ENCODE results near the gene PIM2.

PIM2 gene

DNA sequence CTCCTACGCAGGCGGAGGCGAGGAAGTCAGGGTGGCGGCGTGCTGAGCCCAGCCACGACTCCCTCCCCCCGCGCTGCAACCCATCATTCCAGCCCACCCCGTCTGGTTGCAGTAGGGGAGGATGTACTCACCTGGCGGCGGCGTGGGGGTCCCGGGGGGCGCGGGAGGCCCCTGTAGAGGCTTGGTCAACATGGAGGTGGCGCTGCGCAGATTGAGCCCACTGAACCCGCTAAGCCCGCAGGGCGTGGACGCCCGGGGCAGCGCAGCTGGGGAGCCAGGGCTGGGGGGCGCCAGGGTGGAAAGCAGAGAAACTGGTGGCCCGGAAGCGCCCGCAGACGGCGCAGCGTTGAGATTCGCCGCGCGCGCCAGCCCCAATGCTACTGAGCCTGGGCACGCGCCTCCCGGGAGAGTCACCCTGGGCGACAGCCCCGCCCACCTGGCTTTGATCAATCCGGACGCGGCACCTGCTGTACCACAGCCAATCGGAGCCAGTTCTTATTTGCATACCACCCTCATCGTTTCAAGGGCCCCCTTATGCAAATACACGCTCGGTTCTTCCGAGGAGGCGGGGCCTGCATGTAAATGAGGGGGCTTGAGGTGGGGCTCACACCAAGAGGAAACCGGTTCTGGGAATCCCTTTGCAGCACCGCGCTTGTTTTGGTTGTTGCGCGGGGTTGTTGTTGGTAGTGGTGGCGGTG lies at the start of gene PIM2:
PIM2 (minus strand) TSS at position 382 of the 698 bp plus-strand sequence; CDS start at position 192, 190 bp downstream.
- peak; percentile 47 to 90 for DNase-seq

DNA sequence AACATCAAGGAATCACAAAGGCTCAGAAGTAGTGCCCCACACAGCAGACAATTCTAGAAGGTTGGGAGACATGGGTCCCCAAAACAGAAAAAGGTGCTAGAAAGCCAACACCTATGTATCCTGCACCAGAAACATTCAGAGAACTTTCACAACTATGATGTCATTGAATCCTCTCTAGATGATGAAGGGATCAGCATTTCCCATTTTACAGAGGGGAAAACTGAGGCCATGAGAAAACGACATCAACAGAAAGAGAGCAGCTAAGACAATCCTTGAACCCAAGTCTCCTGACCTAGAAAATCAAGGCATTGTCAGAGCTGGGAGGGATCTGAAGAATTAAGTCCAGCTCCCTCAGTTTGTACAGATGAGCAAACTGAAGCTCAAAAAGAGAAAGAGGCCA lies 49.6 kb upstream of the PIM2 start:
- no peak for DNase-seq

DNA sequence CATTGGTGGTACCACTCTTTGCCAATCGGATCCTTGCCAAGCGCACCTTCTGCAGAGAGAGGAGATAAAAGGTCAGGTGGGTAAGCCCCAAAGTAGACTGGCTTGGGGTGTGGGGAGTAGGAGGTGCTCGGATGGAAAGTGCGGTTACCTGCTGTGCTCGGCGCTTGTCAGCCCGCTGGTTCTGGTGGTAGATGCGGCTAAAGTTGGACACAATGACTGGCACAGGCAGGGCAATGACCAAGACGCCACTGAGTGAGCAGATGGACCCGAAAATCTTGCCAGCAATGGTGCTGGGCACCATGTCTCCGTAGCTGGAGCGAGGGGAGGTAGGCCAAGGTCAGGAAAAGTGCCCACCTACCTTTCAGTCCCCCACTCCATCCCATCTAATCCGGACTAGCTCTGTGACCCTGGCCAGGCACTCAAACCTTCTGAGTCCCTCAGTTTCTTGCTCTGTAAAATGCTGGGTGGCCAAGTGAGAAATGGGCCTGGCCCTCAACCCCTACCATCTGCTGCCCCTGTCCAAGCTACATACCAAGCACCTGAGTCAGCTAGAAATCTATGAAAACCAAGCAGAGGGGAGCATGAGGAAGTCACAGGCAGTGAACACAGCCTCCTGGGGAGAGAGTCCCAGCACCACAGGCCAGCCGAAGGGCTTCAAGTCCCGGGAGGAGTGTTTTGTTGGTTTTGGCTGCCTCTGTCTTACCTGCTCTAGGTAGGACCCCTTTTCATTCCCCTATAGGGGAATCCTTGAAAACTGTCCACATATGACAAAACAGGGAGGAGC lies 48.2 kb upstream of the PIM2 start:
- no peak for DNase-seq

DNA sequence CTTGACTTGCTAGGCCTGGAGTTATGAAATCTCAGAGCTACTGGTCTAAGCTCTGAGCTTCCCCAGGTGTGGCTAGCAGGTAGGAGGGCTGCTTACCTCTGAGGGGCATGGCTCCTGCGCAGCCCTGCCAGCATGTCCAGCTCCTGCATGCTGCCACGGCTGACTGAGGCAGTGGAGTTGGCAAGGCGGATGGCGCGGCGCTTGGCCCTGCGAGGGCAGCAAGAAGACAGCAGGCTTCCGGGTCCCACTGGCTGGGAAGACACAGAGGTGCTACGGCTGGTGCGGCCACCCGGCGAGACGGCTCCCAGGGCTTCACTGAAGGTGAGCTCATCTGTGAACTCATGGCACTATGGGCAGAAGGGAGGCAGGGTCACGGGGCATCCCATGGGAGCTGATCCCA lies 47.1 kb upstream of the PIM2 start:
- no peak for DNase-seq

DNA sequence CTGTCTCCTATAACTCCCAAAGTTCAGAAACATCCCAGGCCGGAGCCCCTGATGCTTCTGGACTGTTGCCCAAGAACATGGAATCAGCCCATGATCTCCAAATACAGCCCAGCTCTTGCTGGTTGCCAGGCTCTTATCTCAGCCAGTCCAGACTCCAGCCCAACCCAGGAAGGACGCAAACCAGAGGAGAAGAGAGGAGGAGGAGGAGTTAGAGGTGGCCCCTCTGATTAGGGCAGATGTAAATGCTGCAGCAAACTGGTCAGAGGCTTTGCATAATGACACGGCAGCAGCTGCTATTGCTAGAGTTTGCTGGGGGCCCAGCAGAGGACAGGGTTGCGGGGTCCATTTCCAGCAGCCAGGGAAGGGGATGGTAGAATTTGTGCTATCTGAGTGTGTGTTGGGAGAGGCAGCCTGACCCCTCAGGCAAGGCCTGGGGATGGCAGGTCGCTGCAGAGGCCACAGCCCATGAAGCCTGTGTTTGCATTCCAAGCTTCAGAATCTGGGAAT lies 42.8 kb upstream of the PIM2 start:
- DNase-seq = no peak

DNA sequence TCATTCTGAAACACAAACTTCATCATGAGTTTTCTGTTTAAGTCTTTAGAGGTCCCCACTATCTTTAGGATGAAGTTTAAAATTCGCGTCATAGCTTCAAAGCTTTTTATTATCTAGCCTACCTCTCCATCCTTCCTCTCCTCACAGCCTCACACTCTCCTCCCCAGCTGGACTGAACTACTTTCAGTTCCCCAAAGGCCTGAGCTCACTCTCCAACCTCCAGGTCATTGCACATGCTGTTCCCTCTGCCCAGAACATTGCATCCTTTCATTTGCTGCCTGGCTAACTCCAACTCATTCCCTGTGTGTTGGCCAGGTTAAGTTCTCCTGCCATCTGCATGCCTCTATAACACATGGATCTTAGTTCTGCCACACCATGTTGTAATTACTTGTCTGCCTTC lies 41.5 kb upstream of the PIM2 start:
- no peak for DNase-seq

DNA sequence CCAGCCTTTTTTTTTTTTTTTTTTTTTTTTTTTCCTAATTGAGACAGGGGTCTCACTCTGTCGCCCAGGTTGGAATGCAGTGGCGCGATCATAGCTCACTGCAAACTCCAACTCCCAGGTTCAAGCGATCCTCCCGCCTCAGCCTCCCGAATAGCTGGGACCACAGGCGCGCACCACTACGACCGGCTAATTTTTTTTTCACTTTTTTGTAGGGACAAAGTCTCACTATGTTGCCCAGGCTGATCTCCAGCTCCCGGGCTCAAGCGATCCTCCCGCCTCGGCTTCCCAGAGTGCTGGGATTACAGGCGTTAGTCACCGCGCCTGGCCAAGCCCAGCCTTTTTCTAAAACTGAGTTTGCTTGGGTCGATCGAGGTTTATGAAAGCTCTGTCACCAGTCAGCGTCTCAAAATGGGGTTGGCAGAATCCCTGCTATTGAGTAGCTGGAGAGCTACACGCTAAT lies 39.8 kb upstream of the PIM2 start:
- peak in 1 of 2 experiments; percentile 31 for DNase-seq

DNA sequence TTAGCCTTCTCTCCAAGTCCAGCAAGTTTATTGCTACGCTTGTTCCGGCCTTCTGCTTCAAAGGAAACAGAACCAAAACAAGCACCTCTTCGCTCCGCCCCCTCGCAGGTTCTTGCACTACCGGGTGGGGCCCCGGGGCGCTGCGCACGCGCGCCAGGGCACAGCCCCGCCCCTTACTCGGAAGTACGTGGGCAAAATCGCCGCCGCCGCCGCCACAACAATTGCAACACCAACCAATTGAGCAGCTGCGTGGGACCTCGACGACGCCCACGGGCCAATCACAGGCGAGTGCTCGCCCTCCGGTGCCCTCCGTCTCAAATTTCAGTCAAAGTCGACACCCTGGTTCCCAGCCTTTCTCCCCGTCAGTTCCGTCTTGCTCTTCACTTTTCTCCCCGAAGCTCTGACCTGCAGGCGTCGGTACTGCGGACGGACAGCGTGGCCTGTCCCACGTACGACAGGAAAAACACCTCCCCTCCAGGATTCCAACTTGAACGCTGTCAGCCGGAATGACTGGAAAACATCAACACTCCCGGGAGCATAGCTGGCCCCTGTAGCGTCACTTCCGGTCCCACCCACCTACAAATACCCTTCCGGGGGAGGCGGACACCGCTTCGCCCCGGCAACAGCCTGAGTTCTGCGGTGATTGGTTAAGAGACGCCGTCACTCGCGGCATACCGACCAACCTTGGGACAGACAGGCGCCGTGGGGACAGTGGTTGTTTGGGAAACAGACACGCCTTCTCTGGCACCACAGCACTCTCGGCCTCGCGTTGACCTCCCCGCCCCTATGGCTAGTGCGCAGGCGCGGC lies 39.2 kb upstream of the PIM2 start:
- DNase-seq = peak; percentile 86 to 91

DNA sequence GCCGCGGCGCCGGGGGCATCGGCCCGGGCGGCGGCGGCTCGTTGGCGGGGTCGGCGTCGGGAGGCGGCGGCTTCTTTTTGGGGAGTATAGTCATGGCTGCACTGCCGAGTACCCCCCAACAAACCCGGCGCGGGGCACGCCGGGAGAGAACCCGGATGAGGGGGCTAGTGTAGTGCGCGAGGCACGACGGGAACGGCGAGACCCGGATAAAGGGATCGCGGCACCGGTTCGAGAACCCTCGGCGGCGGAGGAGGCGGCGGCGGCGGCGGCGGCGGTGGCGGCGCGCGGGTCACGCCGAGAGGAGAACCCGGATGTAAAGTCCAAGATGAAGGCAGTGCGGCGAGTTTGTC lies 38.6 kb upstream of the PIM2 start, which contains the start of gene OTUD5:
OTUD5 (minus strand) TSS at position 131 of the 350 bp plus-strand sequence; CDS start at position 94, 37 bp downstream.
- peak; percentile 15 to 25 for DNase-seq

DNA sequence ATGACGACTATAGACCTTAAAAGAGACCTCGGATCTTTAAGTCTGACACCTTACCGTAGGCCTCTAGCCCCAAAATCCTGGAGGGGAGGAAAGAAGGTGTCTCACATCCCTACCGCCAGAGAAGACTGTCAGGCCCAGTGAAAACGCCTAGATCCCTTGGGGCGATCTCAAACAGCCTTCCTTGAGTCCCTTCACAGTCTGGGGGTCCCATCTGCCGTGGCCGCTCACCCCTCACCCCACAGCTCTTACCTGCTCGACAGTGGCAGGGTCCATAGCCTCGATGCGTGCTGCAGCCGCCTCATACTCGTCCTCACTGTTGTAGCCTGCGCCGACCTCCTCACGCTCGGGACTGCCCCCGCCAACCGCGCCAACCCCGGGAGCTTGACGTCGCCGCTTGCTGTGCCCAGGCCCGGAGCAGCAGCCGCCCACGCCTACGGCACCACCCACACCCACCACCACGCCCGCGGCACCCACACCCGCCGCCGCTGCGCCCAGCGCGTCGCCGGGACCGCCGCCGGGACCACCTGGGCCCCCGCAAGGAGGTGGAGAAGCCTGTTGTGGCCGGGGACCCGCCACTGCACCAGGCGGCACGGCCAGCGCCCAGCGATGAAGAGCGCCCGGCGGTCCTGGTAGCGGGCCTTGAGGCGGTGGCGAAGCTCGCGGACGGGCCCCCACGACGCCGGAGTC lies 38.0 kb upstream of the PIM2 start:
- no peak for DNase-seq

DNA sequence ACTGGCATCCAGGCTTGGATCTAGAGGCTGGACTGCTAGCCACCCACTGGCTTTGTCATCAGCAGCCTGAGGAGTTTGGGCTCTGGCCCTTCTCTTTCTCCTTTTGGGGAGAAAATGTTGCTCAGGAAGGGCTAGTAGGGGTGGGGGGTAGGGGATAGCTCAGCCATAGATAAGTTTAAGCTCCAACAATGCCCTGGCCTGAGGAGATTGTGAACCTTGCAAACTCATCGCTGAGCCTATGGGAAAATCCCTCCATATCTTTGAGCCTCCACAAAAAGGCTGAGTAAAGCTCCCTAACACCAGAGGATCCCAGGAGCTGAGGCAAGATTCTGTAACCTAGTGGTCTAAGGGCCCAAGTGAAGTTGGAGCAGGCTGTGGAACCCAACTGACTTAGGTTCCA lies 29.8 kb upstream of the PIM2 start:
- no peak for DNase-seq

DNA sequence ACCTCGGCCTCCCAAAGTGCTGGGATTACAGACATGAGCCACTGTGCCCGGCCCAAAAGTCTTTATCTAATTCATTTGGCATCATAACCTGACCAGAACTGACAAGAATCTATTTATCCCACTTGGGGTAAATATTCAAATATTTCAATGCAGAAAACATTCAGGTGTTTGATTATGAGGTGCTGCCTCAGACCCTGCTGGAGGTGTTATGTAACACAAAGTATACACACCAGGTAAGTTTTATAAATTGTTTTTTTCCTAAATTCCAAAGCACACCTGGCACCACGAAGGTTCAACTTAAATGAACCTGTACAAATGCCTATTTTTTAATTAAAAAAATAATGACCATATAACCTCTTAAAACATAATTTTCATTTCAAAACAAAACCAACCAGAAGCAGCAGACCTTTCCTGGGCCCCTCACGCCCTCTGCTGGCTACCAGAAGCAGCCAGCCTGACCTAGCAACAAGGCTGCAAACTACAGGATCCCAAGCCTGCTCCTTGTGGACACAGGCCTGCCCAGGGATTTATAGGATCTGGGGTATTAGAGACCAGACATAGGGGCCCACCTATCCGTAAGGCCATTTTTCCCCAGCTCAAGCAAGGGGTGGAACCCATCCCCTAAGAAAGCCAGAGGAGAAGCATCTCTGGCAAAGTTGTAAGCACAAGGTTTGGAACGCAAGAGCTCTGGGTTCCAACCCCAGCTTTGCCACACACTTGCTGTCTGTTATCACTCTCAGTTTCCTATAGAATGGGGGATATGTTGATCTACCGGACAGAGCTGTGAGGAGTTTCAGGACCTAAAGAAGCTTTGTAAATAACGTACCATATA lies 26.9 kb upstream of the PIM2 start:
- no peak for DNase-seq

DNA sequence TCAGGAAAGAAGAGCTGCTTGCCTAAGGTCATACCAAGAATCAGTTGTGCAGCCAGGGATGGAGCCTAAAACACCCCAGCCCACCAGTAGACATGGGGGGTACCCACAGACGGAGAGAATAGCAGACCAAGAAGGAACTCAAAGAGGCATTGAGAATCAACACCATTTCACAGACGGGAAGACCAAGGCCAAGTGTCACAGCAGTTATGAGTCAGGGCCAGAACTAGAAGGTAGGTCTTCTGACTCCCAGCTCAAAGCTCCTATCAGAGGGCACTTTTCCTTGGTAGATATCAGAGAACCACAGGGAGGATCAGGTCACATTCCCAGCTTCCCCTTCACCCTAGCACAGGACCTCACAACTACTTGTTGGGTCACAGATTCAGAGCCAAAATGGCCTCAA lies 24.1 kb upstream of the PIM2 start:
- no peak for DNase-seq

DNA sequence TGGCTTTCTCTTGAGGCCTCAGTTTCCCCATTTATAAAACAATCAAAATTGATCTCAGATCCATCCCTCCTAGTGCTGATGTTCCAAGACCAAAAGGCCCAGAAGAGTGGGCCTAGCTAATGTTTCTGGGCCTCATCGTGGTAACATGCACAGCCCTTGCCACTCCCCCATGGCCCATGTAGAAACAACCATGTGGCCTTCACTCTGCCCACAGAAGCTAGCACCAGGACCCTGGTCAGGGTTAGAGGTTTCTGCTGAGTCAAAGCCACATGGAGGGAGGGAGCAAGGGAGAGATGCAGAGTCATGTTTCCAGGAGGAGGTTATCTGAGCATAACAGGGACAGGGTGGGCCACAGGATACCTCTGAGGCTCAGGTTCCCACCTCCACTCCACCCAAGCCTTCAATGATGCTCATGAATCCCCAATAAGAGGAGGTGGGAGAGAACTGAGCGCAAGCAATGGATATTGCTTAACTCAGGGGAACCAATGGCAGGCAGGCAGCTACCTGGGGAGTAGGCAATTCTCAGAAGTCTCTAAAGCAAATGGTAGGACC lies 21.7 kb upstream of the PIM2 start:
- DNase-seq = no peak

DNA sequence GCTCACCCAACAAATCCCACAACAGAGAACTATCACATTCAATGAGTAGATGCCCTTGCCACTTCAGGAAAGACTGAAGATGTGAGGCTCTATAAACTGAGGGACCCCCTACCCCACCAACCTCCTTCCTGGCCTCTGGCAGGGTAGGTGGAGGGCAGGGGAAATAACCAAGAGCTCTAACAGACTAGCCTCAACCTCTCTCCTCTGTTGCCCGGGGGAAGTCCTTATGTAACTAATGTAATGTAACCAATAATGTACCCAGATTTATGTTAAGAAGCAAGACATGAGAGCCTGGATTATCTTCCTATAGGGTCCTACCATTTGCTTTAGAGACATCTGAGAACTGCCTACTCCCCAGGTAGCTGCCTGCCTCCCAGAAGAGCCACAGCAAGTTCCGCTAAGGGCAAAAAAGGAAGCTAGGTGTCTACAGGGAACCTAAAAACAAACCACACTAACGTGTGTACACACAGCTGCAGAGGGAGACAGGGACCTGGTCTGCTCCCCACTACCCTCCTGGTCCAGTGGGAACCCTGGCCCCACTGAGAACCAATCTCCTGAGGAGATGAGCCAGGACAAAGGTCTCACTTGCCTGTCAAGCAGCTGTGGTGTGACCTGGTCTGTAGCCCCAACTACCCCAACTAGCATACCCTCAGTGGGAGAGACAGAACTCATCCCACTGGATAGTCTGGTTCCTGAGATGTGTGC lies 20.9 kb upstream of the PIM2 start:
- no peak for DNase-seq

DNA sequence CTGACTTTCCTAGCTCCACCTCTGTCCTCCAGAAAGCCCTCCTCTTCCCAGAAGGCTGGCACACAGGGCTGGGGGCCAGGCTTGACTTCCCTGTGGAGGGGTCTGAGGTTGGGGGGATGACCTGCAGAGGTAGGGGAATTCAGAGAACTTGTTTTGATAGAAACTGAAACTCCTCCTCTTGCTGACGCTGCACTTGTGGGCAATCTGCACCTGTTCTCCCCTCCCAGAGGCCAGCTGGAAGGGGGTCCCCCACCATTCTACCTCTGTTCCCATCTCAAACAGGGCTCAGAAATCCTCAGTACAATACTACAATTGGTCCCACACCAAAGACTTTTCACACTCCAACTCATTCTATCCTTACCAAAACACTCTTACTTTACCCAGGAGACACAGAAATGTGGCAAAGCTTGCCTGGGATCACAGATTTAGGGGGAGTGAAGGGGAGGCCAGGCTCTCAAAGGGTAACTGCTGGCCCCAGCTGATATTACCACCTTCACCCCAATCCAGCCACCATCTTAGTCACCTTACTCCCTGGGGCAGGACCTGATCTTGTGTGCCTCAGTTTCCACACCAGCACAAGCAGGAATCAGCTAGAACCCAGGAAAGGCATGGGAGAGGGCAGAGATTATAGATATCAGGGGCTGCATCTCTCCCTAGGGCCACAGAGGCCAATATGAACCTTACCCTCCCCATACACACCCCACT lies 20.0 kb upstream of the PIM2 start:
- DNase-seq = no peak

DNA sequence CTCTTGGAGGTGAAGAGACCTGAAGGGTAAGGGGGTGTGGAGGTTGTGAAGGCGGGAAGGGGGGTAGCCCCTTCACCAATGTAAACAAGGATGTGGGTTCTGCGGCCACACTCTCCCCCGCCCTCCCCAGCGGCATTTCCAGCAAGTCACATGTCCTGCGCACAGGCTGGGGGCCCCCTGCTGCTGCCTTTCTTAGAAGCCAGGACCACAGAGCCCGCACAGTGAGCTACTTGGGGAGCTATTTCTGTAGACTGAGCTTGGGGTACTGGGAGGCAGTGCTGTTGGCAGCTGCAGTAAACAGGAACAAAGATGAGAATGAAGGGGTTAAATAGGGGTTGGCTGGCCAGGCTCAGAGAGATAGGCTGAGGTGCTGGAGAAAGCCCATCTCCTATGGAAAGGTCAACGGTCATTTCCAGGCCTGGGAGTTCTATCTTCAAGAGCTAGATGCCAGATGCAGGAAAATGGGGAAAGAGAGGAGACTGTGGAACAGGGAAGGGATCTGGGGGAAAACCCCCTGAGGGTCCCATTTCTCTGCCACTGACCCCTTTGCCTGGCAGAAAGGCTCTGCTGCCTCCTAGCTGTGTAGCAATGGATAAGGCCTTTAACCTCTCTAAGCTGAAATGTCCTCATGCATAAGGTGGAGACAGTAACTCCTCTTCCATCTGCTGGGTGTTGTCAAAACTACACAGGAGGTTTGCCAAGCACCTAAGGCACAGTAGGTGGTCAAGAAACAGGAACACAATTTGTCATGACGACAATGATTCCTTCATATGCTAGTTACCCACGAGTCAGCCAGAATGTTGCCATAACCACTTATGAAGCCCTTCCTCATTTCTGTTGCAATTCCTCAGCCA lies 18.5 kb upstream of the PIM2 start:
- no peak for DNase-seq

DNA sequence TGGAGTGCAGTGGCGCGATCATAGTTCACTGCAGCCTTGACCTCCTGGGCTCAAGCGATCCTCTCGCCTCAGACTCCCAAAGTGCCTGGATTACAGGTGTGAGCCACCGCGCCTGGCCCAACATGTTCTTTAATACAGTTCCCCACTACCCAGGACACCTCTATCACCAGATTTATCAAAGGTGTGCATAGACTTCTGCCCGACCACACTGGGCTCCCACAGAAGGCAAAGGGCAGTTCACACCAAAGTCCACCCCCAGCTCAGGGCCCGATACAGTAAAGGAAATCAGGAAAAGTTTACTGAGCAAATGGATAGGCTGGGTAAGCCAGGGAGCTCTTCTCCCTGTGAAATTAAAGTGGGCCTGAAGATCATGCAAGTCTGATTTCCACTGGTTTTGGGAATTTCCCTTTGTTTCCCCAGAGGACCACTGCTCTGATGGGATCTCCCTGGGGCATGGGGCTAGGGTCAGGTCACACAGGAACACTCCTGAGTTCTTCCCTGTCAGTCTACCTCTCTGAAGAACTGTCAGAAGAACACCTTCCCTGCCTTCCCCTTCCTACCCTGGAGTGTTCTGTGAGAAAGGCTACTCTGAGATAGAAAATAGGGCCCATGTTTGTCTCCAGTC lies 17.7 kb upstream of the PIM2 start:
- DNase-seq = no peak

DNA sequence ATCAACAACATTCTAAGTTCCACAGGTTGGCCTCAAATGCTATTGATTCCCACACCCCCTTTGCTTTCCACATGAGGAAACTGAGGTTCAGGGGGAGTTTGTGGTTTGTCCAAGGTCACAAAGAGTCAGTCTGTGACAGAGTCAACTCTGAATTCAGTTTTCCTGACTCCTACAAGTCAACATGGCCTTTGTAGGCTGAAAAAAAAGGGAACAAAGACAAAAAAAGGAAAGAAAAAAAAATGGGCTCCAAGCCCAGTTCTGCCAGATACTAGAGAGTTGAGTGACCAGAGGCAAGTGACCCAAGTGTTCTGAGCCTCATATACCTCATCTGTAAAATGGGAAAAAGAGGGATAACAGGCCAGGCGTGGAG lies 16.5 kb upstream of the PIM2 start:
- no peak for DNase-seq

Measured in NCI-H187 (cell line).